HepG2 (cell line): ENCODE measurements around the gene HSPB9. TPM values are rescaled to one million over a fixed set of nuclear protein-coding genes. Genes with fewer than 3 reads are reported as not detected.

Experiments used
- ATRX ChIP-seq: sonication (generic); formaldehyde crosslinking; IDR thresholded peaks from 2 replicates; pipeline ENCODE4 v1.4.0; 2020; ENCODE audit warnings: missing genetic modification reagents, borderline replicate concordance
- DRAP1 ChIP-seq: IDR thresholded peaks from 2 replicates; pipeline ENCODE4 v1.6.1; 2016; ENCODE audit warnings: missing genetic modification reagents, missing compliant biosample characterization
- GATAD1 ChIP-seq: IDR thresholded peaks from 2 replicates; pipeline ENCODE4 v1.6.1; 2016; ENCODE audit warnings: missing genetic modification reagents, missing compliant biosample characterization
- MED13 ChIP-seq: sonication (generic); formaldehyde crosslinking; IDR thresholded peaks from 2 replicates; pipeline ENCODE4 v1.5.0; 2020; ENCODE audit warnings: missing genetic modification reagents
- MXI1 ChIP-seq: IDR thresholded peaks from 3 replicates; pipeline ENCODE4 v1.6.1; 2012; ENCODE audit warnings: low read depth, low read length, inconsistent platforms, borderline replicate concordance
- NRL ChIP-seq: sonication (generic); formaldehyde crosslinking; IDR thresholded peaks from 2 replicates; pipeline ENCODE4 v1.5.0; 2020; ENCODE audit warnings: missing genetic modification reagents, mild to moderate bottlenecking, moderate library complexity, borderline replicate concordance
- PHF20 ChIP-seq: sonication (generic); formaldehyde crosslinking; IDR thresholded peaks from 2 replicates; pipeline ENCODE4 v1.5.0; 2020; ENCODE audit warnings: mild to moderate bottlenecking, missing genetic modification reagents
- PHF21A ChIP-seq: sonication (generic); formaldehyde crosslinking; IDR thresholded peaks from 2 replicates; pipeline ENCODE4 v1.5.0; 2020; ENCODE audit warnings: mild to moderate bottlenecking, missing genetic modification reagents
- POLR2AphosphoS5 ChIP-seq: IDR thresholded peaks from 2 replicates; pipeline ENCODE4 v1.6.1; 2012; ENCODE audit warnings: low read depth, low read length
- TBP ChIP-seq: sonication (generic); formaldehyde crosslinking; IDR thresholded peaks from 2 replicates; pipeline ENCODE4 v1.5.0; 2020; ENCODE audit warnings: missing genetic modification reagents
- TFAP4 ChIP-seq: sonication (generic); IDR thresholded peaks from 2 replicates; pipeline ENCODE4 v1.6.1; 2016; ENCODE audit warnings: low read depth, borderline replicate concordance
- ZBTB40 ChIP-seq, 2 experiments: fragments of 450-650 bp in 1 of 2; sonication (generic) in 1 of 2; formaldehyde crosslinking in 1 of 2; IDR thresholded peaks; 2 replicates each; pipeline versions ENCODE4 v1.6.1 to v1.8.0; 2016 to 2022; ENCODE audit warnings: antibody characterized with exemption in 1 of 2, mild to moderate bottlenecking in 1 of 2, missing genetic modification reagents in 1 of 2
- ZFX ChIP-seq: sonication (generic); formaldehyde crosslinking; IDR thresholded peaks from 2 replicates; pipeline ENCODE4 v1.4.0; 2020; ENCODE audit warnings: mild to moderate bottlenecking, low read depth, missing genetic modification reagents, moderate library complexity
- ZKSCAN8 ChIP-seq: IDR thresholded peaks from 2 replicates; pipeline ENCODE4 v1.6.1; 2016; ENCODE audit warnings: borderline replicate concordance, missing genetic modification reagents, missing compliant biosample characterization
- ZNF281 ChIP-seq: sonication (generic); formaldehyde crosslinking; IDR thresholded peaks from 2 replicates; pipeline ENCODE4 v1.4.0; 2020; ENCODE audit warnings: missing genetic modification reagents, borderline replicate concordance
- ZNF468 ChIP-seq: sonication (generic); formaldehyde crosslinking; IDR thresholded peaks from 2 replicates; pipeline ENCODE4 v1.8.0; 2022; ENCODE audit warnings: mild to moderate bottlenecking, moderate library complexity, missing genetic modification reagents
- ZNF652 ChIP-seq: IDR thresholded peaks from 2 replicates; pipeline ENCODE4 v1.6.1; 2016; ENCODE audit warnings: low read depth, borderline replicate concordance
- polyA plus RNA-seq, 8 experiments: library from polyadenylated mRNA; depleted of rRNA in 3 of 8; stranded (reverse) in 7 of 8; unstranded in 1 of 8; fragments of >200 nt; fragmentation: Illumina TruSeq in 4 of 8; extraction: Trizol in 4 of 8; gene quantifications; 2 replicates each; pipeline versions ENCODE4 v1.2.1 to v1.2.3, GENCODE V29; 2011 to 2016; ENCODE audit warnings: low read depth in 4 of 8, missing spikeins in 1 of 8, mixed read lengths in 1 of 8; ENCODE audit not compliant: insufficient read depth in 1 of 8
- total RNA-seq, 5 experiments: library from RNA; depleted of rRNA; stranded (reverse); fragments of >200 nt; fragmentation: Illumina TruSeq; extraction: Trizol; gene quantifications; 2 replicates each; pipeline ENCODE4 v1.2.3, GENCODE V29; 2016; ENCODE audit warnings: low read depth in 1 of 5

Gene HSPB9
- total and polyA plus RNA-seq, 2 of the 13 experiments (the other 11 are each of a cell fraction or from before 2014, with no cell fraction given) = 0.05 to 0.24 TPM

GRCh38 chr17:42112552-42113176, 9.9 kb upstream of the HSPB9 start, which contains the start of gene DHX58 (continued):
- peak; percentile 60 for TF ChIP-seq POLR2AphosphoS5
- no peak for TF ChIP-seq PHF21A (CRISPR knock-in tag)
- TF ChIP-seq ZNF652 (CRISPR knock-in tag) = peak; percentile 87
- no peak for TF ChIP-seq DRAP1
- TF ChIP-seq MED13 = no peak
- no peak for TF ChIP-seq ZKSCAN8
- no peak for TF ChIP-seq ZNF281 (CRISPR knock-in tag)
- peak; percentile 84; the same call in 1 of the 3 replicates for TF ChIP-seq MXI1
- peak; percentile 29; the same call in 1 of the 2 replicates for TF ChIP-seq TFAP4
- TF ChIP-seq GATAD1 (CRISPR knock-in tag) = peak; percentile 38; the same call in 1 of the 2 replicates
- TF ChIP-seq ATRX = no peak
- no peak for TF ChIP-seq ZNF468 (CRISPR knock-in tag)
- peak; percentile 35; the same call in 1 of the 2 replicates for TF ChIP-seq PHF20 (CRISPR knock-in tag)
- no peak for TF ChIP-seq TBP (CRISPR knock-in tag)
- no peak for TF ChIP-seq ZBTB40 (IDR thresholded peaks at IDR 0.05)
- no peak for TF ChIP-seq ZBTB40 (CRISPR knock-in tag; IDR thresholded peaks at IDR 0.05)
- TF ChIP-seq NRL (CRISPR knock-in tag) = no peak
- TF ChIP-seq ZFX (CRISPR knock-in tag) = peak; percentile 70
